Measurements from ENCODE around the gene CERS6.

Gene CERS6

GRCh38 chr2:168712053-168712452 lies 256.0 kb downstream of the CERS6 start:
- Histone ChIP-seq H3K36me3 (ENCODE audit: insufficient read depth, low read length) (no peaks in the 10 kb centered on the region), H3K27ac (ENCODE audit: low read depth, low read length) (no peak overlapping the region), H3K27me3 (ENCODE audit: insufficient read depth, low read length) (no peaks in the 10 kb centered on the region), H3K4me1 (ENCODE audit: insufficient read depth, low read length) (no peaks in the 10 kb centered on the region), H3K9ac (ENCODE audit: low read depth, low read length) (no peak overlapping the region), H3K9me3 (ENCODE audit: insufficient read depth, low read depth, low read length) (no peaks in the 10 kb centered on the region), H3K4me3 (ENCODE audit: low read length) (no peak overlapping the region)
- 60% methylated on average over 1 of the region's 1 CpG for WGBS

- no peaks in the 10 kb centered on the region for H3K4me1 ChIP-seq (ENCODE audit: insufficient read depth, low read length)
- no peaks in the 10 kb centered on the region for H3K36me3 ChIP-seq (ENCODE audit: insufficient read depth, low read length)
- H3K9ac ChIP-seq (ENCODE audit: low read depth, low read length): no peak overlapping the region
- H3K9me3 ChIP-seq (ENCODE audit: insufficient read depth, low read depth, low read length): no peaks in the 10 kb centered on the region
- no peak overlapping the region for H3K27ac ChIP-seq (ENCODE audit: low read depth, low read length)
- H3K4me3 ChIP-seq (ENCODE audit: low read length): no peak overlapping the region
- H3K27me3 ChIP-seq (ENCODE audit: insufficient read depth, low read length): no peaks in the 10 kb centered on the region
- WGBS: no CpG with 5 or more reads among the region's 1 CpG
Observed at GRCh38 chr2:168713325-168713724, 257.3 kb downstream of the CERS6 start.

- peaks cover 5% of the 10 kb centered on the region; the same call in 1 of the 2 replicates for H3K36me3 ChIP-seq (ENCODE audit: insufficient read depth, low read length)
- no peak overlapping the region for H3K9ac ChIP-seq (ENCODE audit: low read depth, low read length)
- 79% methylated on average over 2 of the region's 2 CpGs for WGBS
Observed at GRCh38 chr2:168715849-168716248, 259.8 kb downstream of the CERS6 start.

GRCh38 chr2:168716839-168717238 lies 260.8 kb downstream of the CERS6 start:
- Histone ChIP-seq H3K9me3 (ENCODE audit: insufficient read depth, low read depth, low read length) (no peaks in the 10 kb centered on the region), H3K27me3 (ENCODE audit: insufficient read depth, low read length) (no peaks in the 10 kb centered on the region), H3K4me1 (ENCODE audit: insufficient read depth, low read length) (no peaks in the 10 kb centered on the region), H3K9ac (ENCODE audit: low read depth, low read length) (no peak overlapping the region), H3K4me3 (ENCODE audit: low read length) (no peak overlapping the region), H3K36me3 (ENCODE audit: insufficient read depth, low read length) (peaks cover 5% of the 10 kb centered on the region; the same call in 1 of the 2 replicates), H3K27ac (ENCODE audit: low read depth, low read length) (no peak overlapping the region)

More at GRCh38 chr2:168715849-168716248, 259.8 kb downstream of the CERS6 start:
- Histone ChIP-seq H3K27ac (ENCODE audit: low read depth, low read length) (no peak overlapping the region), H3K27me3 (ENCODE audit: insufficient read depth, low read length) (no peaks in the 10 kb centered on the region), H3K4me3 (ENCODE audit: low read length) (no peak overlapping the region), H3K9me3 (ENCODE audit: insufficient read depth, low read depth, low read length) (no peaks in the 10 kb centered on the region), H3K4me1 (ENCODE audit: insufficient read depth, low read length) (no peaks in the 10 kb centered on the region)

GRCh38 chr2:168717790-168718502 lies 261.9 kb downstream of the CERS6 start:
- no peak overlapping the region for H3K4me3 ChIP-seq (ENCODE audit: low read length)
- H3K4me1 ChIP-seq (ENCODE audit: insufficient read depth, low read length): no peaks in the 10 kb centered on the region
- H3K36me3 ChIP-seq (ENCODE audit: insufficient read depth, low read length): peaks cover 5% of the 10 kb centered on the region; the same call in 1 of the 2 replicates
- H3K9me3 ChIP-seq (ENCODE audit: insufficient read depth, low read depth, low read length): no peaks in the 10 kb centered on the region
- H3K27ac ChIP-seq (ENCODE audit: low read depth, low read length): no peak overlapping the region
- 96% methylated on average over 3 of the region's 3 CpGs for WGBS
- H3K9ac ChIP-seq (ENCODE audit: low read depth, low read length): no peak overlapping the region
- H3K27me3 ChIP-seq (ENCODE audit: insufficient read depth, low read length): no peaks in the 10 kb centered on the region

- H3K4me3 ChIP-seq (ENCODE audit: low read length): no peak overlapping the region
- WGBS: 81% methylated on average over 2 of the region's 2 CpGs
- no peaks in the 10 kb centered on the region for H3K27me3 ChIP-seq (ENCODE audit: insufficient read depth, low read length)
Observed at GRCh38 chr2:168718622-168719021, 262.6 kb downstream of the CERS6 start.

GRCh38 chr2:168719446-168719845 lies 263.4 kb downstream of the CERS6 start:
- Histone ChIP-seq H3K27ac (ENCODE audit: low read depth, low read length) (no peak overlapping the region), H3K36me3 (ENCODE audit: insufficient read depth, low read length) (peaks cover 5% of the 10 kb centered on the region; the same call in 1 of the 2 replicates), H3K9ac (ENCODE audit: low read depth, low read length) (no peak overlapping the region), H3K9me3 (ENCODE audit: insufficient read depth, low read depth, low read length) (no peaks in the 10 kb centered on the region), H3K4me3 (ENCODE audit: low read length) (no peak overlapping the region), H3K27me3 (ENCODE audit: insufficient read depth, low read length) (no peaks in the 10 kb centered on the region), H3K4me1 (ENCODE audit: insufficient read depth, low read length) (no peaks in the 10 kb centered on the region)

More at GRCh38 chr2:168718622-168719021, 262.6 kb downstream of the CERS6 start:
- no peak overlapping the region for H3K9ac ChIP-seq (ENCODE audit: low read depth, low read length)
- no peaks in the 10 kb centered on the region for H3K4me1 ChIP-seq (ENCODE audit: insufficient read depth, low read length)
- H3K9me3 ChIP-seq (ENCODE audit: insufficient read depth, low read depth, low read length): no peaks in the 10 kb centered on the region
- no peak overlapping the region for H3K27ac ChIP-seq (ENCODE audit: low read depth, low read length)
- peaks cover 5% of the 10 kb centered on the region; the same call in 1 of the 2 replicates for H3K36me3 ChIP-seq (ENCODE audit: insufficient read depth, low read length)

- H3K27me3 ChIP-seq (ENCODE audit: insufficient read depth, low read length): no peaks in the 10 kb centered on the region
- H3K4me1 ChIP-seq (ENCODE audit: insufficient read depth, low read length): no peaks in the 10 kb centered on the region
- H3K9me3 ChIP-seq (ENCODE audit: insufficient read depth, low read depth, low read length): no peaks in the 10 kb centered on the region
- H3K27ac ChIP-seq (ENCODE audit: low read depth, low read length): no peak overlapping the region
- H3K9ac ChIP-seq (ENCODE audit: low read depth, low read length): no peak overlapping the region
- WGBS: 84% methylated on average over 2 of the region's 2 CpGs
- H3K36me3 ChIP-seq (ENCODE audit: insufficient read depth, low read length): peaks cover 5% of the 10 kb centered on the region; the same call in 1 of the 2 replicates
- H3K4me3 ChIP-seq (ENCODE audit: low read length): no peak overlapping the region
Observed at GRCh38 chr2:168722592-168722991, 266.5 kb downstream of the CERS6 start.

- Histone ChIP-seq H3K36me3 (ENCODE audit: insufficient read depth, low read length) (peaks cover 5% of the 10 kb centered on the region; the same call in 1 of the 2 replicates), H3K27ac (ENCODE audit: low read depth, low read length) (no peak overlapping the region), H3K4me1 (ENCODE audit: insufficient read depth, low read length) (no peaks in the 10 kb centered on the region), H3K27me3 (ENCODE audit: insufficient read depth, low read length) (no peaks in the 10 kb centered on the region), H3K9me3 (ENCODE audit: insufficient read depth, low read depth, low read length) (no peaks in the 10 kb centered on the region), H3K9ac (ENCODE audit: low read depth, low read length) (no peak overlapping the region), H3K4me3 (ENCODE audit: low read length) (no peak overlapping the region)
- WGBS: 90% methylated on average over 2 of the region's 3 CpGs
Observed at GRCh38 chr2:168723275-168723899, 267.3 kb downstream of the CERS6 start.

GRCh38 chr2:168726375-168726774 lies 270.3 kb downstream of the CERS6 start:
- 88% methylated on average over 2 of the region's 3 CpGs for WGBS
- no peaks in the 10 kb centered on the region for H3K9me3 ChIP-seq (ENCODE audit: insufficient read depth, low read depth, low read length)
- no peak overlapping the region for H3K27ac ChIP-seq (ENCODE audit: low read depth, low read length)
- peaks cover 19% of the 10 kb centered on the region for H3K4me1 ChIP-seq (ENCODE audit: insufficient read depth, low read length)
- no peaks in the 10 kb centered on the region for H3K36me3 ChIP-seq (ENCODE audit: insufficient read depth, low read length)
- no peaks in the 10 kb centered on the region for H3K27me3 ChIP-seq (ENCODE audit: insufficient read depth, low read length)
- no peak overlapping the region for H3K4me3 ChIP-seq (ENCODE audit: low read length)
- no peak overlapping the region for H3K9ac ChIP-seq (ENCODE audit: low read depth, low read length)

- Histone ChIP-seq H3K36me3 (ENCODE audit: insufficient read depth, low read length) (no peaks in the 10 kb centered on the region), H3K4me1 (ENCODE audit: insufficient read depth, low read length) (peaks cover 31% of the 10 kb centered on the region), H3K9me3 (ENCODE audit: insufficient read depth, low read depth, low read length) (no peaks in the 10 kb centered on the region), H3K4me3 (ENCODE audit: low read length) (no peak overlapping the region), H3K27ac (ENCODE audit: low read depth, low read length) (no peak overlapping the region), H3K27me3 (ENCODE audit: insufficient read depth, low read length) (no peaks in the 10 kb centered on the region), H3K9ac (ENCODE audit: low read depth, low read length) (no peak overlapping the region)
- 94% methylated on average over 5 of the region's 5 CpGs for WGBS
Observed at GRCh38 chr2:168727904-168728470, 271.9 kb downstream of the CERS6 start.

Measured in HUES64 (cell line).